Neural cell (in vitro differentiated cells): ENCODE measurements around the gene SLC47A1. TPM values are rescaled to one million over a fixed set of nuclear protein-coding genes. Genes with fewer than 3 reads are reported as not detected.

Source experiments
- H2AFZ ChIP-seq: fragments of 200-600, 300-800 bp; sonication (generic), shearing (Covaris generic); 2 replicates; pipeline ENCODE4 v1.6.0; 2014; ENCODE audit warnings: low read depth, mild to moderate bottlenecking, antibody characterized with exemption, low read length, moderate library complexity
- H3F3A ChIP-seq: fragments of 200-600 bp; shearing (Covaris generic); 2 replicates; pipeline ENCODE4 v1.6.1; 2016; ENCODE audit warnings: mild to moderate bottlenecking, moderate library complexity, mixed read lengths, antibody characterized with exemption, low read length; ENCODE audit not compliant: insufficient read depth, poor library complexity, severe bottlenecking
- H3K27ac ChIP-seq: fragments of 200-600, 300-800 bp; sonication (generic), shearing (Covaris generic); 2 replicates; pipeline ENCODE4 v1.5.1; 2014; ENCODE audit warnings: mild to moderate bottlenecking, low read length, moderate library complexity
- H3K27me3 ChIP-seq: fragments of 300-800, 200-600 bp; sonication (generic), shearing (Covaris generic); 2 replicates; pipeline ENCODE4 v1.6.0; 2014; ENCODE audit warnings: mild to moderate bottlenecking, low read depth, low read length, moderate library complexity; ENCODE audit not compliant: insufficient read depth
- H3K36me3 ChIP-seq: fragments of 300-800, 200-600 bp; sonication (generic), shearing (Covaris generic); 2 replicates; pipeline ENCODE4 v1.5.1; 2014; ENCODE audit warnings: mild to moderate bottlenecking, antibody characterized with exemption, low read length, moderate library complexity; ENCODE audit not compliant: insufficient read depth
- H3K4me2 ChIP-seq: fragments of 300-800, 200-600 bp; sonication (generic), shearing (Covaris generic); 2 replicates; pipeline ENCODE4 v1.6.0; 2014; ENCODE audit warnings: mild to moderate bottlenecking, low read length
- H3K4me3 ChIP-seq: fragments of 300-800, 200-600 bp; sonication (generic), shearing (Covaris generic); 2 replicates; pipeline ENCODE4 v1.5.1; 2014; ENCODE audit warnings: mild to moderate bottlenecking, low read length, moderate library complexity
- H3K79me2 ChIP-seq: fragments of 200-600 bp; shearing (Covaris generic); replicated peaks from 2 replicates; pipeline ENCODE4 v1.6.0; 2014; ENCODE audit warnings: mild to moderate bottlenecking, low read length, moderate library complexity; ENCODE audit not compliant: insufficient read depth
- H3K9ac ChIP-seq: fragments of 300-800, 200-600 bp; sonication (generic), shearing (Covaris generic); 2 replicates; pipeline ENCODE4 v1.6.1; 2016; ENCODE audit warnings: mild to moderate bottlenecking, low read length, mixed read lengths
- H3K9me2 ChIP-seq: fragments of 200-600 bp; shearing (Covaris generic); 2 replicates; pipeline ENCODE4 v1.6.1; 2016; ENCODE audit warnings: mild to moderate bottlenecking, low read length, mixed read lengths; ENCODE audit not compliant: insufficient read depth
- H3K9me3 ChIP-seq: fragments of 200-600, 300-800 bp; sonication (generic), shearing (Covaris generic); 2 replicates; pipeline ENCODE4 v1.6.1; 2016; ENCODE audit warnings: mild to moderate bottlenecking, mixed run types, low read length, moderate library complexity, mixed read lengths
- H4K20me1 ChIP-seq: fragments of 200-600 bp; shearing (Covaris generic); 2 replicates; pipeline ENCODE4 v1.6.1; 2016; ENCODE audit warnings: mild to moderate bottlenecking, mixed run types; ENCODE audit not compliant: insufficient read depth
- EP300 ChIP-seq: fragments of 450-650 bp; conservative IDR thresholded peaks from 2 replicates; pipeline ENCODE4 v1.6.1; 2014; ENCODE audit warnings: antibody characterized with exemption, mild to moderate bottlenecking, moderate library complexity; ENCODE audit not compliant: poor library complexity, severe bottlenecking
- EZH2 ChIP-seq: fragments of 200-600, 300-800 bp; shearing (Covaris generic), sonication (generic); IDR thresholded peaks from 2 replicates; pipeline ENCODE4 v1.6.1; 2014; ENCODE audit warnings: antibody characterized with exemption, low read length, borderline replicate concordance, mild to moderate bottlenecking; ENCODE audit not compliant: insufficient read depth, poor library complexity, severe bottlenecking
- MXI1 ChIP-seq: fragments of 450-650 bp; conservative IDR thresholded peaks from 2 replicates; pipeline ENCODE4 v1.6.1; 2014; ENCODE audit warnings: antibody characterized with exemption, mild to moderate bottlenecking; ENCODE audit not compliant: poor library complexity, severe bottlenecking
- POLR2AphosphoS5 ChIP-seq: IDR thresholded peaks from 2 replicates; pipeline ENCODE4 v1.6.1; 2012
- RAD21 ChIP-seq: fragments of 450-650 bp; conservative IDR thresholded peaks from 2 replicates; pipeline ENCODE4 v1.6.1; 2014; ENCODE audit warnings: antibody characterized with exemption, mild to moderate bottlenecking, moderate library complexity
- SMC3 ChIP-seq: fragments of 450-650 bp; conservative IDR thresholded peaks from 2 replicates; pipeline ENCODE4 v1.6.1; 2014; ENCODE audit warnings: antibody characterized with exemption, mild to moderate bottlenecking, moderate library complexity; ENCODE audit not compliant: poor library complexity
- TAF1 ChIP-seq: IDR thresholded peaks from 2 replicates; pipeline ENCODE4 v1.6.1; 2012; ENCODE audit warnings: low read depth
- polyA plus RNA-seq: library from polyadenylated mRNA; depleted of rRNA; stranded (reverse); fragments of >200 nt; gene quantifications from 2 replicates; pipeline ENCODE4 v1.2.3, GENCODE V29; 2014
- TF ChIP-seq, protein P1 (sequence below): fragments of 450-650 bp; IDR thresholded peaks from 2 replicates; pipeline ENCODE4 v1.5.1; 2014; ENCODE audit warnings: antibody characterized with exemption, mild to moderate bottlenecking, moderate library complexity; ENCODE audit not compliant: poor library complexity, severe bottlenecking
- TF ChIP-seq, protein P2 (sequence below): IDR thresholded peaks from 2 replicates; pipeline ENCODE4 v1.6.1; 2012; ENCODE audit warnings: borderline replicate concordance

SLC47A1 gene
- polyA plus RNA-seq, 1 donor from 2014 or later, result not detected

DNA sequence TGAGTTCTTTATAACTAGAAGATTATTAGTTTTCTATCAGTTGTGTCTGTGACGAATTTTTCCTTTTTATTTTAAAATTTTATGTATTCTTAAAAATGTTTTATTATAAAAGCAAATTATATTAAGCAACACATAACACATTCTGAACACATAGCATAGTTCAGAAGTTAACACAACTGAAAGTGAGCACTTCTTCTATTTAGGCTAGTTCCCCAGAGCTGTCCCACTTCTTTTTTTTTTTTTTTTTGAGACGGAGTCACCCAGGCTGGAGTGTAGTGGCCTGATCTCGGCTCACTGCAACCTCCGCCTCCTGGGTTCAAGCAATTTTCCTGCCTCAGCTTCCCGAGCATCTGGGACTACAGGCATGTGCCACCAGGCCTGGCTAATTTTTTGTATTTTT is 77.2 kb downstream of the SLC47A1 start:
- H3F3A ChIP-seq, result no peaks in the 10 kb centered on the region
- no peaks in the 10 kb centered on the region for H4K20me1 ChIP-seq
- H3K4me2 ChIP-seq, result no peak overlapping the region
- TF ChIP-seq POLR2AphosphoS5 (no peak), EP300 (no peak), RAD21 (no peak), MXI1 (no peak), TAF1 (no peak), SMC3 (no peak), EZH2 (no peak)
- TF ChIP-seq, protein P1, sequence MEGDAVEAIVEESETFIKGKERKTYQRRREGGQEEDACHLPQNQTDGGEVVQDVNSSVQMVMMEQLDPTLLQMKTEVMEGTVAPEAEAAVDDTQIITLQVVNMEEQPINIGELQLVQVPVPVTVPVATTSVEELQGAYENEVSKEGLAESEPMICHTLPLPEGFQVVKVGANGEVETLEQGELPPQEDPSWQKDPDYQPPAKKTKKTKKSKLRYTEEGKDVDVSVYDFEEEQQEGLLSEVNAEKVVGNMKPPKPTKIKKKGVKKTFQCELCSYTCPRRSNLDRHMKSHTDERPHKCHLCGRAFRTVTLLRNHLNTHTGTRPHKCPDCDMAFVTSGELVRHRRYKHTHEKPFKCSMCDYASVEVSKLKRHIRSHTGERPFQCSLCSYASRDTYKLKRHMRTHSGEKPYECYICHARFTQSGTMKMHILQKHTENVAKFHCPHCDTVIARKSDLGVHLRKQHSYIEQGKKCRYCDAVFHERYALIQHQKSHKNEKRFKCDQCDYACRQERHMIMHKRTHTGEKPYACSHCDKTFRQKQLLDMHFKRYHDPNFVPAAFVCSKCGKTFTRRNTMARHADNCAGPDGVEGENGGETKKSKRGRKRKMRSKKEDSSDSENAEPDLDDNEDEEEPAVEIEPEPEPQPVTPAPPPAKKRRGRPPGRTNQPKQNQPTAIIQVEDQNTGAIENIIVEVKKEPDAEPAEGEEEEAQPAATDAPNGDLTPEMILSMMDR, result no peak
- TF ChIP-seq, protein P2, sequence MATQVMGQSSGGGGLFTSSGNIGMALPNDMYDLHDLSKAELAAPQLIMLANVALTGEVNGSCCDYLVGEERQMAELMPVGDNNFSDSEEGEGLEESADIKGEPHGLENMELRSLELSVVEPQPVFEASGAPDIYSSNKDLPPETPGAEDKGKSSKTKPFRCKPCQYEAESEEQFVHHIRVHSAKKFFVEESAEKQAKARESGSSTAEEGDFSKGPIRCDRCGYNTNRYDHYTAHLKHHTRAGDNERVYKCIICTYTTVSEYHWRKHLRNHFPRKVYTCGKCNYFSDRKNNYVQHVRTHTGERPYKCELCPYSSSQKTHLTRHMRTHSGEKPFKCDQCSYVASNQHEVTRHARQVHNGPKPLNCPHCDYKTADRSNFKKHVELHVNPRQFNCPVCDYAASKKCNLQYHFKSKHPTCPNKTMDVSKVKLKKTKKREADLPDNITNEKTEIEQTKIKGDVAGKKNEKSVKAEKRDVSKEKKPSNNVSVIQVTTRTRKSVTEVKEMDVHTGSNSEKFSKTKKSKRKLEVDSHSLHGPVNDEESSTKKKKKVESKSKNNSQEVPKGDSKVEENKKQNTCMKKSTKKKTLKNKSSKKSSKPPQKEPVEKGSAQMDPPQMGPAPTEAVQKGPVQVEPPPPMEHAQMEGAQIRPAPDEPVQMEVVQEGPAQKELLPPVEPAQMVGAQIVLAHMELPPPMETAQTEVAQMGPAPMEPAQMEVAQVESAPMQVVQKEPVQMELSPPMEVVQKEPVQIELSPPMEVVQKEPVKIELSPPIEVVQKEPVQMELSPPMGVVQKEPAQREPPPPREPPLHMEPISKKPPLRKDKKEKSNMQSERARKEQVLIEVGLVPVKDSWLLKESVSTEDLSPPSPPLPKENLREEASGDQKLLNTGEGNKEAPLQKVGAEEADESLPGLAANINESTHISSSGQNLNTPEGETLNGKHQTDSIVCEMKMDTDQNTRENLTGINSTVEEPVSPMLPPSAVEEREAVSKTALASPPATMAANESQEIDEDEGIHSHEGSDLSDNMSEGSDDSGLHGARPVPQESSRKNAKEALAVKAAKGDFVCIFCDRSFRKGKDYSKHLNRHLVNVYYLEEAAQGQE, result no peak
- H3K9me3 ChIP-seq, result no peaks in the 10 kb centered on the region
- H3K27ac ChIP-seq, result no peak overlapping the region
- no peaks in the 10 kb centered on the region for H3K79me2 ChIP-seq
- H3K27me3 ChIP-seq, result no peaks in the 10 kb centered on the region
- H3K9ac ChIP-seq, result no peak overlapping the region
- H3K36me3 ChIP-seq, result no peaks in the 10 kb centered on the region
- H3K4me3 ChIP-seq, result no peak overlapping the region
- H2AFZ ChIP-seq, result no peak overlapping the region
- H3K9me2 ChIP-seq, result no peaks in the 10 kb centered on the region

DNA sequence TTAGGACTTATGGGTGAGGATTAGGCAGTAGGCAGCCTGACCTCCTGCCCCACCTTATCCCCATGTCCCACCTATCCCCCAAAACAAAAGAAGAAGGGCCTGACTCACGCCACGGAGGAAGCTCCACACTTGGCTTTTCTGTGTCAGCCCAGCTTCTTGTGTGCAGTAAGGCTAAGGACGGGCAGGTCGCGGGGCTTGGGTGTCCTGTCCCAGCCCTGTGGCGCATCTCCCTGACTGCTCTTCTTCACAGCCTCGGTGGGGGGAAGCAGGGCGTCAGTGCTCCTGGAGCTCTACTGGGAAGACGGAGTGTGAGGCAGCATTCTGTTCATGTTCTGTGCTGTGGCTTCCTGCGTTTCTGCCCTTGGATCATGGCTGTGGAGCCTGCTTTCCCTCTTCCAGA is 80.3 kb downstream of the SLC47A1 start:
- Histone ChIP-seq H3K9me2 (no peaks in the 10 kb centered on the region), H3K36me3 (no peaks in the 10 kb centered on the region), H3K79me2 (no peaks in the 10 kb centered on the region), H3K9me3 (peaks cover 11% of the 10 kb centered on the region), H3K27me3 (no peaks in the 10 kb centered on the region), H3K4me3 (no peak overlapping the region), H3K9ac (no peak overlapping the region), H3F3A (no peaks in the 10 kb centered on the region), H2AFZ (no peak overlapping the region), H3K4me2 (no peak overlapping the region), H3K27ac (no peak overlapping the region), H4K20me1 (no peaks in the 10 kb centered on the region)
- no peak for TF ChIP-seq EP300
- no peak for TF ChIP-seq POLR2AphosphoS5
- TF ChIP-seq, protein P1, result no peak
- TF ChIP-seq MXI1, result no peak
- TF ChIP-seq EZH2, result no peak
- TF ChIP-seq, protein P2, result no peak
